Smooth muscle cell of bladder (primary cell): ENCODE results near the gene TBCD. TPM values are rescaled to one million over a fixed set of nuclear protein-coding genes. Genes with fewer than 3 reads are reported as not detected.

Source experiments
- total RNA-seq: library from RNA; depleted of rRNA; stranded (reverse); fragments of >200 nt; gene quantifications from 2 replicates; pipeline ENCODE4 v1.2.3, GENCODE V29; 2014

Gene TBCD
- 21.5 and 26.3 TPM in 2 replicates for total RNA-seq

DNA sequence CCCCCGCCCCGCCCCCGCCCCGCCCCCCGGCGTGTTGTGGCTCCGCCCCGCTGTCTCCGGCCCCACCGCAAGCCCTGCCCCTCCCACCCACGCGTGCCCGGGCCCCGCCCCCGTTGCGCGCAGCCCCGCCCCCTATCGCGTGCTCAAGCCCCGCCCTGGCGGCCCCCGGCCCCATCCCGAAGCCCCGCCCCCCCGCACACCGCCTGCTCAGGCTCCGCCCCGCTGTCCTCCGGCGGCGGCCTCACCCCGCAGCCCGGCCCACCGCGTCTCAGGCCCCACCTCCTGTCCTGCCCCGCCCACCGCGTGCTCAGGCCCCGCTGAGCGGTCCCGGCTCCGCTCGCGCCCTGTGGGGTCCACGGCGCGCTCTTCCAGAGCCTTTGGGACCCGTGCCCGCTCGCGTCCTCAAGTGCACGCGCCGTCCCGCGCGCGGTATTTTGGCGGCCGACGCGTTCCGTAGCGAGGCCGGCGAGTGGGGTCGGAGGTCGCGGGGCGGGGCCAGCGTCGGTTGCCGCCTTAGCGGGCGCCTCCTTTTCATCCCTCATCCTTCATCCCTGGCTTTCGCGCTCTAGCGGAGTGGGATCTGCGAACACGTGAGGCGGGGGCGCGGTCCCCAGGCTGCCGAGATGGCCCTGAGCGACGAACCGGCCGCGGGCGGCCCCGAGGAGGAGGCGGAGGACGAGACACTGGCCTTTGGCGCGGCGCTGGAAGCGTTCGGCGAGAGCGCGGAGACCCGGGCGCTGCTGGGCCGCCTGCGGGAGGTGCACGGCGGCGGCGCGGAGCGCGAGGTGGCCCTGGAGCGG, at the start of gene TBCD:
TSS of gene TBCD (plus strand) at position 495 of the 800 bp plus-strand sequence. CDS start at position 624, 129 bp downstream.

DNA sequence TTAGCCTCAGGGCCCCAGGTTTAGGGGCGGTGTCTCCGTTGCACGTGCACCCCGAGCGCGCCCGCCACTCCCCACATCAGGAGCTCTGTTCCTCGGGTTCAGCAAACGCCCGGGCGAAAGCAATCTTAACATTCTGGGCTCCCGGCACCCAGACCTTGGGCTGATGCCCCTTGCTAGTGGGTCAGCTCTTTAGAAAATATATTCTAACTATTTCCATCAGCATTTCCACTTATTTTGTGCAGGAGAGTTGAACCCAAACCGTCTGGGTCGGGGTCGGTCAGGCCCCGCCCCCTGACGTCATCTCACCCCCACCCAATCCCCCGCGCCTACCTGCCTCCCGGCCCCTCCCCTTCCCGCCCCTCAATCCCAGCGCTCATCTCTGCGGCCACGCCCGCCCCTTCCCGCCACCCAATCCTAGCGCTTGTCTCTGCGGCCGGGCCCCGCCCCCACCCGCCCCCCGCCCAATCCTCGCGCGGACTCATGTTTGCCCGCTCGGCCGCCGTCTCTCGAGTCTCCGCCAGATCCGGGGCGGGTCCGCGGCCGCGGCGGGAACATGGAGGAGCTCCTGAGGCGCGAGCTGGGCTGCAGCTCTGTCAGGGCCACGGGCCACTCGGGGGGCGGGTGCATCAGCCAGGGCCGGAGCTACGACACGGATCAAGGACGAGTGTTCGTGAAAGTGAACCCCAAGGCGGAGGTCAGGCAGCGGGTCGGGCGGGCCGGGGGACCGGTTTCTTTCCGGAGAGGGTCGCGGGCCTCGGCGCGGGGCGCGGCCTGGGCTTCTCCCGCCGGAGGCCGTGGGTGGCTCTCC, 35.5 kb upstream of the TBCD start, which contains the start of gene FN3KRP:
TSS of gene FN3KRP (plus strand) at position 504 of the 808 bp plus-strand sequence. CDS start at position 554, 50 bp downstream.

DNA sequence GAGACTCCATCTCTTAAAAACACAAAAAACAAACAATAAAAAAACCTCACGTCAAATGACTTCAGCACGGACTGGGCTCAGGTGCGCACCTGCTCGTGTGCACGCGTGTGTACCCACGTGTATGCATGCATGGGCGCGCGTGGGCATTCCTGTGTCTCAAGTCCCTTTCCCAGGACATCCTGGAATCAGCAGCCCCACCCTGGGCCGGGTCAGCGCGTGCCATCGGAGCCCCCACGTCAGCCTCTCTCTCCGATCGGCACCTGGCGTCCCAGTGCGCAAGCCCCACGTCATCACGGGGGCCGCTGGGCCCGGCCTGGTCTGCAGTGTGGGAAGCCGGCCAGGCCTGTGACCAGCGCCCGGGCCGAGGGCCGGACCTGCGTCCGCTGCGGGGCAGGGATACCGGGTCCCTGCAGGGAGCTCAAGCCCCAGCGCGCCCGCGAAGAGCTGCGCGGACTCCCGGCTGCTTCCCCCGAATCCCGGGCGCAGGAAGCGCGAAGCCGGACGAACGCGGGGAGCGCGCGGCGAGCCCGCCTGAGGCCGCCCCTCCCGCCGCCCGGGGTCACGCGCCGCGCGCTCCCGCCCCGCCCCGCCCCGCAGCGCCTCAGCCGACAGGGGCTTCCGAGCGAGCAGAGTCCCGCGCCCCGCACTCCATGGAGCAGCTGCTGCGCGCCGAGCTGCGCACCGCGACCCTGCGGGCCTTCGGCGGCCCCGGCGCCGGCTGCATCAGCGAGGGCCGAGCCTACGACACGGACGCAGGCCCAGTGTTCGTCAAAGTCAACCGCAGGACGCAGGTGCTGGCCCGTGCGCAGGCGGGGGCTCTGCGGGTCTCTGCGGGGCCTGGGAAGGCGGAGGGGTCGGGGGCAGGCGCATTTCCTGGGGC, 16.6 kb upstream of the TBCD start, which contains the start of gene FN3K:
TSS of gene FN3K (plus strand) at position 629 of the 880 bp plus-strand sequence. CDS start at position 651, 22 bp downstream.

DNA sequence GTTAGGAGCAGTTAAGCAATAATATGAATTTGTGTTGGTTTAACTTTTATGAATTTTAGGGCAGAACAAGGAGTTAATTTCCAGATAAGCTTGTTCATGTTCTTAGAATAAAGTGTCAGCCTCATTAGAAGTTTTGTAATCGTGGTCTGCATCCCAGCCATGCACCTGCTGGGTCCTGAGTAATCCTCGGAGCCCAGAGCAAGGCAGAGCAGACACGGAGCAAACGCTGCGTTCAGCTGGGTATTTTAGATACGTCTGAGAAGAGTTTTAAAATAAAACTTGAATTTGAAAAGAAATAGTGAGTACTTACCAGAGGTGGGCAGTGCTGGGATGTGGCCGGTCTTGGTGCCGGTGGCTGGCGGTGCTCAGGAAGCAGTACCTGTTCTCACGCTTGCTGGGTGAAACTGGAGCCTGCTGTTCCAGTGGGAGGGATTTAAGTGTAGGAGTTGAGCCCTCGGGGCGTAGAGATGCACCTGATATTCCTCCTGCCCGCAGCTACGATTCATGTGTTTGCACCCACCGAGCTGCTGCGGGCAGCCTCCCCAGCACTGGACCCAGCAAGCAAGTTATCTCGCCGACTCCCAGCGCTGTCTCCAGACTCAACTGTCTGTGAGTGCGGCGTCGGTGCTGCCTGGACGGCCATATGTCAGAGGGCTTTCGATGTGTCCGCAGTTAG, 87.9 kb downstream of the TBCD start, which contains the start of gene ZNF750:
TSS of gene ZNF750 (minus strand) at position 406 of the 676 bp plus-strand sequence. CDS start 7,568 bp downstream, outside the sequence.

Other genes with a start within 250 kb of the TBCD start
- gene FOXK2, start 232.3 kb upstream of the TBCD start, total RNA-seq, result 19.9 and 26.0 TPM in 2 replicates
- gene WDR45B, start 103.6 kb upstream of the TBCD start, total RNA-seq, result 55.9 and 56.2 TPM in 2 replicates
- gene RAB40B, start 53.4 kb upstream of the TBCD start, total RNA-seq, result 5.3 and 7.3 TPM in 2 replicates
- gene FN3KRP, start 35.4 kb upstream of the TBCD start, total RNA-seq, result 10.7 and 13.4 TPM in 2 replicates
- 4.6 and 4.9 TPM in 2 replicates for gene FN3K, start 16.4 kb upstream of the TBCD start, total RNA-seq
- not detected in 2 replicates for gene ZNF750, start 88.0 kb downstream of the TBCD start, total RNA-seq